ENCODE measurements around the gene SOX12. TPM values are rescaled to one million over a fixed set of nuclear protein-coding genes. Genes with fewer than 3 reads are reported as not detected.

The SOX12 gene
- total RNA-seq, 1 donor from 2014 or later = 10.2 TPM

GRCh38 chr20:301886-302848 is 23.2 kb upstream of the SOX12 start:
- no peak for DNase-seq (ENCODE audit: low read depth)

DNA sequence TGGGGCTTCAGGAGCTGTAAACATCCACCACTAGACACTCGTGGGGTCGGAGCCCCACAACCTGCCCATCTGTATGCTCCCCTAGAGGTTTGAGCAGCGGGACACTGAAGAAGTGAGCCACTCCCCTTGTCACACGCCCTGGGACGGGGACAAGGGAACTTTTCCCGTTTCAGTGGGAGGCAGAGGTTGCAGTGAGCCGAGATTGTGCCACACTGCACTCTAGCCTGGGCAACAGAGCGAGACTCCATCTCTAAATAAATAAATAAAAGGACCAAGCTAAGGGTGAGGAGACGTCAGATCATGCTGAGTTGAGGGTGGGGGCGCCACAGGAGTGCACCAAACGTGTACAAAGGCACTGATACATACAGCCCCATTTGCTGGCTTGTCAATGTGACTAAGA is 19.6 kb upstream of the SOX12 start:
- no peak for DNase-seq (ENCODE audit: low read depth)

DNA sequence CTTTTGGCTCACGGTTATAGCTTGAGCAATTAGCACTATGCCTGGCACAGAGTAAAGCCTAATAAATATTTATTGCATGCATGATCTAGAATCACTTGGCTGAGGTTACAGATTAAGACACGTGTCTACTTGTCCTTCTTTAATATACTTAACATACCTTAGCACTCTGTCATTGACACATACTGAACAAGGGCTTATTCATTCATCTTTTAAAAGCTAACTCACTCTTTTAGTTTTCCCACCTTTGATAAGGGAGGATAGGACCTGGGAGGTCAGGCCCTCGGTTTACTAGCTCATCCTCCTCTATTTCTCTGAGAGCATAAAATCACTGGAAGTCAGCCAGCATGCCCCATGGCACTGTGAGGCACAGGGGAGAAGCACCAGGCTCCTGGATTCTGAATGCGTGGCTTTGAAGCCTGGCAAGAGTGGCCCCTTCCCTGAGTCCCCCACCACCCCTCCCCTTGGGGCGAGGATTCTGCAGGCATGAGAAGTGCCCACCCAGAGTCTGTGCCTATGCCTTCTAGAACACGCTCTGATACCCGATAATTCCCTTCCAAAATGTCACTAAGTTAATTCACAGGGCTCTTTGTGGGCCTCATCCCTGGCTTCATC is 16.8 kb upstream of the SOX12 start:
- no peak for DNase-seq (ENCODE audit: low read depth)

- peak; percentile 47 for DNase-seq (ENCODE audit: low read depth)
Observed at GRCh38 chr20:309306-309840, 16.0 kb upstream of the SOX12 start.

- peak; percentile 99 for DNase-seq (ENCODE audit: low read depth)
Observed at GRCh38 chr20:309841-310644, 15.3 kb upstream of the SOX12 start.

DNA sequence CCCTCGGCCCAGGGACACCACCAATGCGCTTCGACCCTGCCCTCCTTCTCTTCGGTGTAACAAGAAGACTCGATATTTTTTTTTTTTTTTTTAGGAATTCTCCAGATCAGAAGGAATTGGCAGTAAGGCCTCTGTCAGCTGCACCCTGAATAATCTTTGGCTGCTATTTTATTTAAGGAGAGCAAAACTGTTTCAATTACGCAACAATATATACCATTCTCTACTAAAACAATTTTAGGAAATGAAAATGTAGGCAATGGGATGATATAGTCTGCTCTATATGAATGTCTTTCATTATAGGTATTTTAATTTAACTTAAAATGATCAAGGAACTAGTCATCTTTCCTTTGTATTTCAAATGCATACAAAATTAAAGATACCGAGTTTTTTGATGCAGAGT is 14.7 kb upstream of the SOX12 start:
- DNase-seq (ENCODE audit: low read depth) = no peak

- no peak for DNase-seq (ENCODE audit: low read depth)
Observed at GRCh38 chr20:311609-312008, 13.7 kb upstream of the SOX12 start.

- no peak for DNase-seq (ENCODE audit: low read depth)
Observed at GRCh38 chr20:312067-312466, 13.3 kb upstream of the SOX12 start.

DNA sequence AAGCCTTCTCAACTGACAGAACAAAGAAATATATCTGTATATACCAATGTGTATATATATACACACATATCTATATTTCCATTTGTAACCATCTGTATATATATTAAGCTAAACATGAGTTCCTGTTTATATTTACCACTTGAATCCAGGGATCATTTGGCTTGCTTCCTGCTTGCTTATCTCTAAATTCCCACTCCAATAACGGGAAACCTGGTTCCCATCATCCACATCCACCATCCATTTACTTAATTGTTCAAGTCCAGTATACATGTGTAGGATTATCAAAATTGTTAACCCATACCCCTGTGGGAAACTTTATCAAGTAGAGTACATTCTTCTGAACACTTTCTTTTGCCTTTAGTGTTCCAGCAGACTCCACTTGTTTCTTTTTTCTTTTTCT is 12.5 kb upstream of the SOX12 start:
- no peak for DNase-seq (ENCODE audit: low read depth)

GRCh38 chr20:313402-313801 is 11.9 kb upstream of the SOX12 start:
- no peak for DNase-seq (ENCODE audit: low read depth)

DNA sequence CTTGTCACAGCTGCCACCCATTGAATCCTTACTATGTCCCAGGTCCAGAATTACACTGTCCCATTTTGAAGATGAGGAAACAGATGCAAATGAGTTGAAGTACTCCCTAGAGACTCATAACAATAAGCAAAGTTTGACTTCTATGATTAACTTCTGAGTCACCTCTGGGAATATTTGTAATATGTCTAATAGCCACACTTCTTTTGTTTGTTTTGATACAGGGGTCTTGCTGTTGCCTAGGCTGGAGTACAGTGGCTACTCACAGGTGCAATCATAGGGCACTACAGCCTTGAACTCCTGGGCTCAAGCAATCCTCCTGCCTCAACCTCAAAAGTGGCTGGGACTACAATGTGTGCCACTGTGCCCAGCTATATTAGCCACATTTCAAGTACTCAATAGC is 11.4 kb upstream of the SOX12 start:
- peak; percentile 64 for DNase-seq (ENCODE audit: low read depth)

DNA sequence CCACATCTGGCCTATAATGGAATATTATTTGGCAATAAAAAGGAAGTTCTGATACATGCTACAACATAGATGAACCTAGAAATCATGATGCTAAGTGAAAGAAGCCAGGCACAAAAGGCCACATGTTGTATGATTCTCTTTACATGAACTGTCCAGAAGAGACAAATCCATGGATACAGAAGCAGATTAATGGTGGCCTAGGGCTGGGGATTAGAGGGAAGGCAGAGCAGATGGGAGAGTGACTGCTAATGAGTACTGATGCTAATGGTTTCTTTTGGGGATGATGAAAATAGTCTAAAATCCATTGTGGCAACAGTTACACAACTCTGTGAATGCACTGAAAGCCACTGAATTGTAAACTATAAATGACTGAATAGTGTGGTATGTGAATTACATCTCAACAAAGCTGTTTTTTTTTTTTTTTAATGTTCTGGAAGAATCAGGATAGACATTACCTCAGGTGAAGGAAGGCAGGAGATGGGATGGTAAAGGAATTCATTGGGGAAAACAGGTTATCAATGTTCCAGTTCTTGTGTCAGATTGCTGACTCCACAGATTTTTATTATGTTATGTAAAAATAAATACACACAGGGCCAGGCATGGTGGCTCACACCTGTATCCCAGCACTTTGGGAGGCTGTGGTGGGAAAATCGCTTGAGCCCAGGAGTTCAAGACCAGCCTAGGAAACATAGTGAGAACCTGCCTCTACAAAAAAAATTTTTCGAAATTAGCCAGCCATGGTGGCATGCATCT is 8.9 kb upstream of the SOX12 start:
- no peak for DNase-seq (ENCODE audit: low read depth)

DNA sequence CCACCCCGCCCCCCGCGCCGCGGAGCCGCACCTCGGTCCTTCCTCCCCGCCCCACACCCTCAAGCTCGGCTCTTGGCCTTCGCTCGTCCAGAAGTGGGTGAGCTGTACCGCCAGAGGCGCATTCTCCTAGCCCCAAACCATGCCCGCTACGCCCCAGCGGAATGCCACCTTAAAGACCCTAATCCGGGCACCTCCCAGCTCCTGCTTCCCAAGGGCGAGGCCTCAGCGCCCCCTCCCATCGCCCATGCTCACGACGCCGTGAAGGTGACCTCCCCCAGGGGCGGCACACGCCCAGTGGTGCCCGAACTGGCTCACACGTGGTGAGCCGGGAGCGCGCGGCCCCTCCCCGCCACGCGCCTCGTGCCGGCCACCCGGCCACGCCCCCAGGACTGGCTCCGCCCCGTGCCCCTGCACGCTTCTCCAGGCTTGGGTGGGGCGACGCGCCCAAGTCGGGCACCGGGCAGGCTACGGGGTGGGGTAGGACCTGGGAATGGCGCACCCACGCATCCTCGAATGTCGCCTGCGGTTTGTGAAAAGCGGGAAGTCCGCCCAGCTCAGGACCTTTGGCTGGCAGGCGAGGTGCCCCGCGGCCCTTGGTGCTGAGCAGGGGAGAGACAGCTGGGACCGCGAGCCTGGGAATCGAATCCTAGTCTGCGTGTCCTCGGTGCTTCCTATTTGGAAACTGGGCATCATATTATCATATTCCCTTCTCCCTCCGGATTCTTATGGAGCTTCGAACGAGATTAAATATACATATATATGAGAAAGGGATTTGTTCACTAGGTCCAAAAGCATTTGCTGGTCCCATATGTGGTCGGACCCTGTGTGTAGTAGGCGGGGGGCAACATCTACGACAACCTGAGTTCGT is 941 bp upstream of the SOX12 start:
- peak; percentile 95 for DNase-seq (ENCODE audit: low read depth)

DNA sequence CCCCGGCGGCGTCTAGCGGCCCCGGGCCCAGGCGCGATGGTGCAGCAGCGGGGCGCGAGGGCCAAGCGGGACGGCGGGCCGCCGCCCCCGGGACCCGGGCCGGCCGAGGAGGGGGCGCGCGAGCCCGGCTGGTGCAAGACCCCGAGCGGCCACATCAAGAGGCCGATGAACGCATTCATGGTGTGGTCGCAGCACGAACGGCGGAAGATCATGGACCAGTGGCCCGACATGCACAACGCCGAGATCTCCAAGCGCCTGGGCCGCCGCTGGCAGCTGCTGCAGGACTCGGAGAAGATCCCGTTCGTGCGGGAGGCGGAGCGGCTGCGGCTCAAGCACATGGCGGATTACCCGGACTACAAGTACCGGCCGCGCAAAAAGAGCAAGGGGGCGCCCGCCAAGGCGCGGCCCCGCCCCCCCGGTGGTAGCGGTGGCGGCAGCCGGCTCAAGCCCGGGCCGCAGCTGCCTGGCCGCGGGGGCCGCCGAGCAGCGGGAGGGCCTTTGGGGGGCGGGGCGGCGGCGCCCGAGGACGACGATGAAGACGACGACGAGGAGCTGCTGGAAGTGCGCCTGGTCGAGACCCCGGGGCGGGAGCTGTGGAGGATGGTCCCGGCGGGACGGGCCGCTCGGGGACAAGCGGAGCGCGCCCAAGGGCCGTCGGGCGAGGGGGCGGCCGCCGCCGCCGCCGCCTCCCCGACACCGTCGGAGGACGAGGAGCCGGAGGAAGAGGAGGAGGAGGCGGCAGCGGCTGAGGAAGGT is 715 bp downstream of the SOX12 start:
- DNase-seq (ENCODE audit: low read depth) = peak; percentile 82

- peak; percentile 36 for DNase-seq (ENCODE audit: low read depth)
Observed at GRCh38 chr20:326645-327185, 1.4 kb downstream of the SOX12 start.

- peak; percentile 94 for DNase-seq (ENCODE audit: low read depth)
Observed at GRCh38 chr20:327186-328026, 2.1 kb downstream of the SOX12 start.

DNA sequence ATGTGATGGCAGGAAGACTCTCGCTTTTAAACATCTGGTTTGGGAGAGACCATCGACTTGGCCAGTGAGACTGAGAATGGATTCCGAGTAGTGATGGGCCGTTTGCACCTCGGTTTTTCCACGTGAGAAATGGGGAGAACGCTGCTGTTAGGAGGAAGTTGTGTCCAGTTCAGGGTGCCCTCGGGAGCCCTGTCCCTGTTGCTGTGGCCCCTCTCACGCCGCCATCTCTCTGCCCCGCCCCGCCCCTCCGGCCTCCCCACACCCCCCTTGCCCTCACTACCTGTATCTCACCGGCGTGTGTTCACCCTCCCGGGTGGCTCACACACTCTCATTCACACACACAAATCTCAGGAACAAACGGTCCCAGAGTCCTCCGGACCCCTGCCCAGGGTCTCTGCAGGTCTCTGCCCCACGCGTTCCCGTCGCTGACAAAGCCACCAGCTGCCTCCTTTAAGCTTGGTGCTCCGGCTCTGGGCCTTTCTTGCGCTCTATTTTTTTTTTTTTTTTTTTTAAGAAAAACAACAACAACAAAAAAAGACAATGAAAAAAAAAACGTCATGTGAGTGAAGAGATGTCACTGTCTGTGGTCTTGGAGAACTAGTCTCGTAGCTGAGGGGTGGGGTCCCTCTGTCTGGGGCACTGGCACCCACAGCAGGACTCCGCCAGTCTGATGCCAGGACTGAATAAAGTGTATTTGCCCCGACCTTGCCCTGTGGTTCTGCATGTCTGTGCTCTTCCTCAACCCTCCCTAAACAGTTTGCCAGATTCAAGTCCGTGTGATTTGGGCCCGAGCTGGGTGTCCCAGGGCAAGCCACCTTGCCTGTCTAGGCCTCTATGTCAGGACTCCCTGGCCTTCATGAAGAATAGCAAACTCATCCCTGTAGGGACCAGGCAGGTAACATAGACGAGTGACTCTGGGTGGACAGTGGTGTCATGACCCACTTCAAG is 2.9 kb downstream of the SOX12 start:
- DNase-seq (ENCODE audit: low read depth) = no peak
